AG09319 (cell line): Measurements from ENCODE around the gene CUTC.

Experiments
- DNase-seq: peaks from one replicate; pipeline ENCODE4 v3.0.0-alpha.2; 2010; ENCODE audit warnings: low read depth; ENCODE audit errors: extremely low read depth
- CTCF ChIP-seq: IDR thresholded peaks from 2 replicates; pipeline ENCODE4 v1.5.1; 2011; ENCODE audit warnings: low read depth, mild to moderate bottlenecking, inconsistent platforms, low read length, moderate library complexity

Gene CUTC

GRCh38 chr10:99805190-99805589 is 73.2 kb downstream of the CUTC start:
- no peak for TF ChIP-seq CTCF
- no peak for DNase-seq
